K562 (cell line): ENCODE results near the gene CCDC33. TPM values are rescaled to one million over a fixed set of nuclear protein-coding genes. Genes with fewer than 3 reads are reported as not detected.

ENCODE experiments used
- ATAC-seq: fragments of 200-7000 bp; cut with Tn5 transposase; 3 replicates; pipeline ENCODE4 v1.9.1; 2020; ENCODE audit warnings: moderate library complexity
- BruUV-seq: library from RNA; stranded (reverse); fragments of 400-500 nt; replicated peaks from 2 replicates; lab custom pipeline; 2021; lab: Mats Ljungman, UMichigan
- CTCF ChIA-PET: fragments of 300-600 bp; formaldehyde crosslinking; extraction: SDS; loops from one replicate; lab custom pipeline; 2021; ENCODE audit warnings: low intra/inter-chr PET ratio; lab: Yijun Ruan, JAX
- POLR2A ChIA-PET: fragments of 300-600, 350-650 bp; sonication (Branson Sonifier 250); formaldehyde crosslinking; extraction: SDS; loops from one replicate; lab custom pipeline; 2021; ENCODE audit warnings: antibody characterized with exemption, inconsistent platforms; lab: Yijun Ruan, JAX
- DNase-seq, 4 experiments: peaks; one replicate each; pipeline versions ENCODE4 v3.0.0 to v3.0.0-alpha.2; 2011 to 2018; ENCODE audit warnings: low spot score in 3 of 4, mixed read lengths in 3 of 4; ENCODE audit errors: extremely low read depth in 1 of 4
- FAIRE-seq: peaks from 2 replicates; lab custom pipeline; 2011; peaks lifted over from hg19 to GRCh38; lab: Jason Lieb, UNC
- H2AFZ ChIP-seq: 2 replicates; pipeline ENCODE4 v1.6.0; 2011; ENCODE audit warnings: low read depth, low read length, control low read depth, inconsistent platforms
- H3K27ac ChIP-seq: fragments of 200-600 bp; 3 replicates; pipeline ENCODE4 v1.8.0; 2011; ENCODE audit warnings: low read depth, mild to moderate bottlenecking, control low read depth, inconsistent platforms, low read length, moderate library complexity, mixed read lengths; ENCODE audit errors: extremely low read depth
- H3K27me3 ChIP-seq, 2 experiments: fragments of 300-600 bp in 1 of 2; 2 replicates in 1 of 2; 3 replicates in 1 of 2; pipeline versions ENCODE4 v1.6.0 to v1.8.0; 2011; ENCODE audit warnings: inconsistent platforms in 2 of 2, low read length in 2 of 2, mild to moderate bottlenecking in 1 of 2, mixed read lengths in 1 of 2, moderate library complexity in 1 of 2; ENCODE audit not compliant: control insufficient read depth in 2 of 2, insufficient read depth in 2 of 2
- H3K36me3 ChIP-seq: fragments of 300-600 bp; 3 replicates; pipeline ENCODE4 v1.8.0; 2011; ENCODE audit warnings: mild to moderate bottlenecking, low read length, inconsistent platforms; ENCODE audit not compliant: control insufficient read depth, insufficient read depth
- H3K4me1 ChIP-seq, 2 experiments: fragments of 200-600 bp in 1 of 2; replicated peaks in 1 of 2; 2 replicates in 1 of 2; 3 replicates in 1 of 2; pipeline versions ENCODE4 v1.5.1 to v1.8.0; 2011; ENCODE audit warnings: inconsistent platforms in 2 of 2, low read length in 2 of 2, mild to moderate bottlenecking in 1 of 2, mixed read lengths in 1 of 2, moderate library complexity in 1 of 2; ENCODE audit not compliant: control insufficient read depth in 2 of 2, insufficient read depth in 2 of 2
- H3K4me2 ChIP-seq: 2 replicates; pipeline ENCODE4 v1.6.1; 2011; ENCODE audit warnings: low read length, control low read depth, inconsistent platforms, mixed read lengths; ENCODE audit not compliant: insufficient read depth
- H3K4me3 ChIP-seq: fragments of 200-600 bp; sonication (generic), shearing (Covaris generic); 2 replicates; pipeline ENCODE4 v1.5.1; 2016; ENCODE audit warnings: control low read depth, inconsistent platforms
- H3K79me2 ChIP-seq: fragments of 200-600 bp; 3 replicates; pipeline ENCODE4 v1.8.0; 2011; ENCODE audit warnings: low read length, inconsistent platforms; ENCODE audit not compliant: control insufficient read depth, insufficient read depth
- H3K9ac ChIP-seq, 2 experiments: 2 replicates each; pipeline versions ENCODE4 v1.6.0 to v1.6.1; 2011; ENCODE audit warnings: low read depth in 2 of 2, low read length in 2 of 2, control low read depth in 1 of 2, inconsistent platforms in 1 of 2, mild to moderate bottlenecking in 1 of 2, mixed read lengths in 1 of 2; ENCODE audit not compliant: insufficient read depth in 1 of 2
- H3K9me1 ChIP-seq: one replicate; pipeline ENCODE4 v1.6.0; 2011; ENCODE audit warnings: inconsistent platforms, mild to moderate bottlenecking, low read length, moderate library complexity; ENCODE audit not compliant: control insufficient read depth, insufficient read depth
- H3K9me3 ChIP-seq: replicated peaks from 2 replicates; pipeline ENCODE4 v1.5.1; 2011; ENCODE audit warnings: low read depth, low read length, inconsistent platforms; ENCODE audit not compliant: control insufficient read depth, insufficient read depth
- H4K20me1 ChIP-seq: replicated peaks from 2 replicates; pipeline ENCODE4 v1.6.1; 2011; ENCODE audit warnings: low read length, inconsistent platforms, mixed read lengths; ENCODE audit not compliant: control insufficient read depth, insufficient read depth
- ARID2 ChIP-seq: fragments of 450-650 bp; IDR thresholded peaks from 2 replicates; pipeline ENCODE4 v1.6.1; 2017; ENCODE audit warnings: antibody characterized with exemption, mild to moderate bottlenecking
- ATF3 ChIP-seq, 2 experiments: fragments of 450-650 bp in 1 of 2; sonication (generic) in 1 of 2; formaldehyde crosslinking in 1 of 2; IDR thresholded peaks in 1 of 2; conservative IDR thresholded peaks in 1 of 2; 2 replicates each; pipeline versions ENCODE4 v1.6.1 to v1.8.1; 2016 to 2023; ENCODE audit warnings: mild to moderate bottlenecking in 2 of 2, moderate library complexity in 2 of 2, inconsistent platforms in 1 of 2, missing genetic modification reagents in 1 of 2
- CBX2 ChIP-seq: fragments of 200-600 bp; sonication (generic); IDR thresholded peaks from one replicate; pipeline ENCODE4 v1.6.1; 2012; ENCODE audit warnings: mild to moderate bottlenecking, low read length, inconsistent platforms; ENCODE audit not compliant: insufficient read depth, poor library complexity, severe bottlenecking
- CGGBP1 ChIP-seq: fragments of 250-450 bp; sonication (Bioruptor Pico); IDR thresholded peaks from 2 replicates; pipeline ENCODE4 v1.9.0; 2021; ENCODE audit warnings: mild to moderate bottlenecking
- E2F3 ChIP-seq: fragments of 250-450 bp; sonication (Bioruptor Pico); IDR thresholded peaks from 2 replicates; pipeline ENCODE4 v1.4.0; 2020; ENCODE audit warnings: mild to moderate bottlenecking
- KLF10 ChIP-seq: fragments of 250-450 bp; sonication (Bioruptor Pico); IDR thresholded peaks from 2 replicates; pipeline ENCODE4 v1.6.1; 2021; ENCODE audit warnings: matching md5 sums
- PATZ1 ChIP-seq: fragments of 250-450 bp; sonication (Bioruptor Pico); IDR thresholded peaks from 2 replicates; pipeline ENCODE4 v1.5.0; 2020; ENCODE audit warnings: mild to moderate bottlenecking, borderline replicate concordance
- RAD21 ChIP-seq, 2 experiments: fragments of 250-450 bp in 1 of 2; fragments of 450-650 bp in 1 of 2; sonication (Bioruptor Pico) in 1 of 2; formaldehyde crosslinking in 1 of 2; IDR thresholded peaks in 1 of 2; conservative IDR thresholded peaks in 1 of 2; 2 replicates each; pipeline versions ENCODE4 v1.4.0 to v1.8.0; 2020 to 2022; ENCODE audit warnings: mild to moderate bottlenecking in 2 of 2, moderate library complexity in 1 of 2
- RHOXF2B ChIP-seq: fragments of 250-450 bp; sonication (Bioruptor Pico); conservative IDR thresholded peaks from 2 replicates; pipeline ENCODE4 v1.5.1; 2021
- SAFB2 ChIP-seq: fragments of 200-400 bp; formaldehyde crosslinking; IDR thresholded peaks from 2 replicates; pipeline ENCODE4 v1.6.1; 2018; ENCODE audit warnings: borderline replicate concordance, low read length, low read depth, moderate library complexity; ENCODE audit not compliant: severe bottlenecking
- TBL1XR1 ChIP-seq, 2 experiments: IDR thresholded peaks; 2 replicates each; pipeline ENCODE4 v1.6.1; 2012; ENCODE audit warnings: improper control_type of control experiment in 2 of 2, low read length in 2 of 2, mild to moderate bottlenecking in 1 of 2
- WHSC1 ChIP-seq: IDR thresholded peaks from one replicate; pipeline ENCODE4 v1.6.1; 2012; ENCODE audit warnings: low read length, control low read depth, inconsistent platforms
- ZBTB7A ChIP-seq: IDR thresholded peaks from 2 replicates; pipeline ENCODE4 v1.6.1; 2011; ENCODE audit warnings: low read depth, mild to moderate bottlenecking, low read length, moderate library complexity, borderline replicate concordance; ENCODE audit not compliant: control insufficient read depth
- ZNF124 ChIP-seq: sonication (generic); formaldehyde crosslinking; IDR thresholded peaks from 2 replicates; pipeline ENCODE4 v1.8.1; 2022; ENCODE audit warnings: missing genetic modification reagents
- WGBS: fragments of 100-300 bp; shearing (Covaris generic); methylation state at CpG from one replicate; pipeline ENCODE4 v1.1.6; 2016; ENCODE audit warnings: low coverage, mixed read lengths; ENCODE audit not compliant: insufficient coverage; ENCODE audit errors: missing lambda C conversion rate; 5-methylcytosine and 5-hydroxymethylcytosine counted together
- in situ Hi-C: fragments of 300-500 bp; cut with MboI; formaldehyde crosslinking; loops from 4 replicates; pipeline ENCODE4 v1.15.0; 2018; ENCODE audit warnings: inconsistent platforms, mixed read lengths
- intact Hi-C: fragments of 100-400 bp; cut with micrococcal nuclease; formaldehyde crosslinking; loops from 2 replicates; pipeline ENCODE4 v1.14.2; 2022
- polyA plus RNA-seq, 8 experiments: library from polyadenylated mRNA; depleted of rRNA in 4 of 8; stranded (reverse) in 5 of 8; unstranded in 3 of 8; fragments of >200 nt; fragmentation: Nextera tagmentation in 2 of 8; fragmentation: Illumina TruSeq in 1 of 8; extraction: Ambion mirVana in 2 of 8; extraction: Trizol in 1 of 8; gene quantifications; 2 replicates each; pipeline versions ENCODE4 v1.2.1 to v1.2.3, GENCODE V29; 2011 to 2014; ENCODE audit warnings: inconsistent platforms in 1 of 8, missing spikeins in 1 of 8
- total RNA-seq, 7 experiments: library from RNA; depleted of rRNA in 6 of 7; stranded (reverse); fragments of >200 nt in 6 of 7; fragmentation: Illumina TruSeq in 2 of 7; extraction: Trizol in 2 of 7; gene quantifications; 2 replicates each; pipeline versions ENCODE4 v1.2.1 to v1.2.3, GENCODE V29; 2011 to 2021; ENCODE audit warnings: low replicate concordance in 1 of 7

The CCDC33 gene
- total and polyA plus RNA-seq, 9 of the 15 experiments (the other 6 are each of a cell fraction or from before 2014, with no cell fraction given) = 0.08 to 1.1 (median 0.15) TPM; not detected in 4

GRCh38 chr15:74383695-74384565 is 147.8 kb downstream of the CCDC33 start:
- no peaks in the 10 kb centered on the region for H3K27me3 ChIP-seq
- no peaks in the 10 kb centered on the region for H3K9me1 ChIP-seq
- ChIA-PET POLR2A (interaction anchor here (0.6 to 3.9 kb wide), 13 partner anchors 9 to 197 kb away, joined by 3 to 12 read pairs (median 3); partner anchors contain the start of genes ARID3B, SEMA7A and UBL7), CTCF (interaction anchor here (0.7 to 5.9 kb wide), 5 partner anchors 9 to 248 kb away, joined by 3 to 102 read pairs (median 13); no protein-coding TSS in a partner anchor)
- H3K9me3 ChIP-seq = no peaks in the 10 kb centered on the region
- FAIRE-seq (peak; percentile 32), DNase-seq (peak in 2 of 4 experiments; percentile 47 to 63), ATAC-seq (peak; percentile 9; the same call in 2 of the 3 replicates)
- no peak overlapping the region for H3K4me3 ChIP-seq
- peaks cover 38 to 65% of the 10 kb centered on the region in 2 experiments for H3K4me1 ChIP-seq
- H3K79me2 ChIP-seq = no peaks in the 10 kb centered on the region
- H3K4me2 ChIP-seq = no peak overlapping the region
- no TSS peak for BruUV-seq
- in situ Hi-C loops = no loop called here
- no peak overlapping the region for H3K27ac ChIP-seq
- H3K9ac ChIP-seq = peak overlapping the region in 1 of 2 experiments; percentile 70; a peak in 1 of 4 replicates
- H3K36me3 ChIP-seq = no peaks in the 10 kb centered on the region
- WGBS = 37% methylated on average over 8 of the region's 8 CpGs
- H4K20me1 ChIP-seq = no peaks in the 10 kb centered on the region
- peak overlapping the region; percentile 19; the same call in 1 of the 2 replicates for H2AFZ ChIP-seq
- intact Hi-C loops = loop anchor here (2.0 kb wide), 2 partner anchors 99 to 107 kb away; no protein-coding TSS in a partner anchor
- TF ChIP-seq CGGBP1 (CRISPR knock-in tag) (no peak), CBX2 (no peak), KLF10 (no peak), PATZ1 (CRISPR knock-in tag) (no peak), ARID2 (0 out of 2 replicates have a peak, but pooled peaks have one; percentile 54), RAD21 (CRISPR knock-in tag; conservative IDR thresholded peaks at IDR 0.05 in 1 of 2, IDR thresholded peaks at IDR 0.05 in 1 of 2) (peak in 1 of 2 experiments; percentile 61; a peak in 3 of 4 replicates), RHOXF2B (CRISPR knock-in tag) (no peak), ZBTB7A (0 out of 2 replicates have a peak, but pooled peaks have one; percentile 27), WHSC1 (no peak), TBL1XR1 (IDR thresholded peaks at IDR 0.05; ENCODE audit: low read length in 2 of 2) (no peak), SAFB2 (no peak), E2F3 (CRISPR knock-in tag) (no peak), ZNF124 (CRISPR knock-in tag) (no peak), ATF3 (IDR thresholded peaks at IDR 0.05) (peak; percentile 29), ATF3 (CRISPR knock-in tag; conservative IDR thresholded peaks at IDR 0.05) (no peak)
